Measurements from ENCODE around the gene MET. TPM values are rescaled to one million over a fixed set of nuclear protein-coding genes. Genes with fewer than 3 reads are reported as not detected.

Gene MET
- total RNA-seq, 2 experiments from 2014 or later: not detected

- no peak for DNase-seq
- Mint-ChIP-seq H3K27me3 (ENCODE audit: low read depth) (peaks cover 4% of the 10 kb centered on the region), H3K4me3 (no peak overlapping the region), H3K36me3 (ENCODE audit: low read depth) (no peaks in the 10 kb centered on the region), H3K4me1 (ENCODE audit: low read depth) (no peaks in the 10 kb centered on the region), H3K9me3 (ENCODE audit: insufficient read depth) (no peaks in the 10 kb centered on the region), H3K27ac (no peak overlapping the region)
- ChIA-PET POLR2A (no interaction called here), CTCF (no interaction called here)
- ATAC-seq: no peak
Measured at GRCh38 chr7:116776610-116777289, 104.8 kb downstream of the MET start.

- H3K4me1 Mint-ChIP-seq (ENCODE audit: low read depth): no peaks in the 10 kb centered on the region
- no peak overlapping the region for H3K27ac Mint-ChIP-seq
- no peaks in the 10 kb centered on the region for H3K36me3 Mint-ChIP-seq (ENCODE audit: low read depth)
- DNase-seq: no peak
- peaks cover 7% of the 10 kb centered on the region for H3K27me3 Mint-ChIP-seq (ENCODE audit: low read depth)
- no peak overlapping the region for H3K4me3 Mint-ChIP-seq
- ChIA-PET CTCF (no interaction called here), POLR2A (no interaction called here)
- no peaks in the 10 kb centered on the region for H3K9me3 Mint-ChIP-seq (ENCODE audit: insufficient read depth)
- ATAC-seq: no peak
Measured at GRCh38 chr7:116777651-116778281, 105.8 kb downstream of the MET start.

GRCh38 chr7:116779216-116779615 lies 107.2 kb downstream of the MET start:
- ChIA-PET POLR2A (no interaction called here), CTCF (no interaction called here)
- Mint-ChIP-seq H3K27ac (no peak overlapping the region), H3K9me3 (ENCODE audit: insufficient read depth) (no peaks in the 10 kb centered on the region), H3K27me3 (ENCODE audit: low read depth) (peaks cover 4% of the 10 kb centered on the region), H3K36me3 (ENCODE audit: low read depth) (no peaks in the 10 kb centered on the region), H3K4me3 (no peak overlapping the region), H3K4me1 (ENCODE audit: low read depth) (no peaks in the 10 kb centered on the region)
- DNase-seq: no peak
- ATAC-seq: no peak

GRCh38 chr7:116779931-116780330 lies 107.9 kb downstream of the MET start:
- no peak overlapping the region for H3K4me3 Mint-ChIP-seq
- ATAC-seq: no peak
- no peak for DNase-seq
- ChIA-PET POLR2A (no interaction called here), CTCF (interaction anchor here (1.3 kb wide), 1 partner anchor 23 kb away, joined by 3 read pairs; no protein-coding TSS in a partner anchor)
- no peaks in the 10 kb centered on the region for H3K36me3 Mint-ChIP-seq (ENCODE audit: low read depth)
- H3K4me1 Mint-ChIP-seq (ENCODE audit: low read depth): no peaks in the 10 kb centered on the region
- peaks cover 4% of the 10 kb centered on the region for H3K27me3 Mint-ChIP-seq (ENCODE audit: low read depth)
- H3K9me3 Mint-ChIP-seq (ENCODE audit: insufficient read depth): no peaks in the 10 kb centered on the region
- no peak overlapping the region for H3K27ac Mint-ChIP-seq

GRCh38 chr7:116780521-116780920 lies 108.5 kb downstream of the MET start:
- CTCF ChIA-PET: interaction anchor here (1.3 kb wide), 1 partner anchor 23 kb away, joined by 3 read pairs; no protein-coding TSS in a partner anchor
- ATAC-seq (no peak), DNase-seq (no peak)
- POLR2A ChIA-PET: no interaction called here
- Mint-ChIP-seq H3K4me1 (ENCODE audit: low read depth) (no peaks in the 10 kb centered on the region), H3K36me3 (ENCODE audit: low read depth) (no peaks in the 10 kb centered on the region), H3K27ac (no peak overlapping the region), H3K9me3 (ENCODE audit: insufficient read depth) (no peaks in the 10 kb centered on the region), H3K4me3 (no peak overlapping the region), H3K27me3 (ENCODE audit: low read depth) (peaks cover 4% of the 10 kb centered on the region)

GRCh38 chr7:116780966-116781365 lies 109.0 kb downstream of the MET start:
- ATAC-seq (no peak), DNase-seq (no peak)
- Mint-ChIP-seq H3K4me1 (ENCODE audit: low read depth) (no peaks in the 10 kb centered on the region), H3K27ac (no peak overlapping the region), H3K9me3 (ENCODE audit: insufficient read depth) (no peaks in the 10 kb centered on the region), H3K27me3 (ENCODE audit: low read depth) (peaks cover 4% of the 10 kb centered on the region), H3K4me3 (no peak overlapping the region), H3K36me3 (ENCODE audit: low read depth) (no peaks in the 10 kb centered on the region)
- ChIA-PET POLR2A (no interaction called here), CTCF (interaction anchor here (1.3 kb wide), 1 partner anchor 22 kb away, joined by 3 read pairs; no protein-coding TSS in a partner anchor)

DNA sequence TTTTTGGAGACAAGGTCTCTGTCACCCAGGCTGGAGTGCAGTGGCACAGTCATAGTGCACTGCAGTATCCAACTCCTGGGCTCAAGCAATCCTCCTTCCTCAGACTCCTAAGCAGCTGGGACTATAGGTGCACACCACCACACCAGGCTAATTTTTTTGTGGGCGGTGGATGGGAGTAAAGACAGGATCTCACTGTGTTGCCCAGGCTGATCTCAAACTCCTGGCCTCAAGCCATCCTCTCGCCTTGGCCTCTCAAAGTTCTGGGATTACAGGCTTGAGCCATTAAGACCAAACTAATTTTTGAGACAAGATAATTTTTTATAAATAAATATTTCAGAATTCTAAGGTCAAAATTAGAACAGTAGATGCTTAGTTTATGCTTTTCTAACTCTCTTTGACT lies 109.6 kb downstream of the MET start:
- H3K4me1 Mint-ChIP-seq (ENCODE audit: low read depth): no peaks in the 10 kb centered on the region
- no peak for ATAC-seq
- no peaks in the 10 kb centered on the region for H3K36me3 Mint-ChIP-seq (ENCODE audit: low read depth)
- no peak overlapping the region for H3K27ac Mint-ChIP-seq
- no peak overlapping the region for H3K4me3 Mint-ChIP-seq
- POLR2A ChIA-PET: no interaction called here
- H3K9me3 Mint-ChIP-seq (ENCODE audit: insufficient read depth): no peaks in the 10 kb centered on the region
- H3K27me3 Mint-ChIP-seq (ENCODE audit: low read depth): peaks cover 4% of the 10 kb centered on the region
- no peak for DNase-seq
- CTCF ChIA-PET: no interaction called here

DNA sequence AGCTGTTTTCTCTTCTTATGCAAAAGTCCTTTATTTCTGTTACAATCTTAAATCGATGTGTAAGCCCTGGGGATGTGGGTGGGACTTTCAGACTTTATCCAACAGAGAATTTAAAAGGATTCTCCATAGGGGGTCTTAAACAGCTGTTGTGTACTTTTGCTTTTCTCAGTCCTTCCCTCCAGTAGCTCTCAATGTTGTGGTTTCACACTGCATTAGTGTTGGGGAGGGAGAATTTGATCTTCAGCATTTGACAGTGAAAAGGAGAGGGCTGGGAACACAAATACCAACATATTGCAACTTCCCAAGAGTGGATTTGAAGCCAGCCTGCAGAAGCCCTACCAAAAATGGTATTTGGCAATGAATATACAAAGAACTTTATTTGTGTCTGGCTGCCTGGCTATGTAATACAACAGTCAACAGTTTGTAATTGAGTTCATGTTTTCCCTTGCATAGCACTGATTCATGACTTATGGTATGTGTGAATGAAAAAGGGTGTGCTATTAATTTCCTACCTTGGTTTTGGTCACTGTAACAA lies 110.2 kb downstream of the MET start:
- no peak for DNase-seq
- Mint-ChIP-seq H3K27ac (no peak overlapping the region), H3K4me3 (no peak overlapping the region), H3K4me1 (ENCODE audit: low read depth) (no peaks in the 10 kb centered on the region), H3K36me3 (ENCODE audit: low read depth) (no peaks in the 10 kb centered on the region), H3K27me3 (ENCODE audit: low read depth) (peaks cover 4% of the 10 kb centered on the region), H3K9me3 (ENCODE audit: insufficient read depth) (no peaks in the 10 kb centered on the region)
- ChIA-PET POLR2A (no interaction called here), CTCF (no interaction called here)
- ATAC-seq: no peak

GRCh38 chr7:116783666-116784318 lies 111.8 kb downstream of the MET start:
- Mint-ChIP-seq H3K27ac (no peak overlapping the region), H3K9me3 (ENCODE audit: insufficient read depth) (no peaks in the 10 kb centered on the region), H3K4me3 (no peak overlapping the region), H3K4me1 (ENCODE audit: low read depth) (no peaks in the 10 kb centered on the region), H3K27me3 (ENCODE audit: low read depth) (peaks cover 5% of the 10 kb centered on the region), H3K36me3 (ENCODE audit: low read depth) (no peaks in the 10 kb centered on the region)
- ChIA-PET POLR2A (no interaction called here), CTCF (no interaction called here)
- DNase-seq (no peak), ATAC-seq (no peak)

DNA sequence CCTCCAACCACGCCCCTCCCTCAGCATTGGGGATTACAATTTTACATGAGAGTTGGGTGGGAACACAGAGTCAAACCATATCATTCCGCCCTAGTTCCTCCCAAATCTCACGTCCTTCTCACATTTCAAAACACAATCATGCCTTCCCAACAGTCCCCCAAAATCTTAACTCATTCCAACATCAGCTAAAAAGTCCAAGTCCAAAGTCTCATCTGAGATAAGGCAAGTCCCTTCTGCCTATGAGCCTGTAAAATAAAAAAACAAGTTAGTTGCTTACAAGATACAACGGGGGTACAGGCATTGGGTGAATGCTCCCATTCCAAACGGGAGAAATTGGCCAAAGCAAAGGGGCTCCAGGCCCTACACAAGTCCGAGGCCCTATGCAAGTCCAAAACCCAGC lies 112.7 kb downstream of the MET start:
- ChIA-PET POLR2A (no interaction called here), CTCF (no interaction called here)
- Mint-ChIP-seq H3K27me3 (ENCODE audit: low read depth) (peaks cover 5% of the 10 kb centered on the region), H3K36me3 (ENCODE audit: low read depth) (no peaks in the 10 kb centered on the region), H3K27ac (no peak overlapping the region), H3K4me3 (no peak overlapping the region), H3K9me3 (ENCODE audit: insufficient read depth) (no peaks in the 10 kb centered on the region), H3K4me1 (ENCODE audit: low read depth) (no peaks in the 10 kb centered on the region)
- DNase-seq (no peak), ATAC-seq (no peak)

DNA sequence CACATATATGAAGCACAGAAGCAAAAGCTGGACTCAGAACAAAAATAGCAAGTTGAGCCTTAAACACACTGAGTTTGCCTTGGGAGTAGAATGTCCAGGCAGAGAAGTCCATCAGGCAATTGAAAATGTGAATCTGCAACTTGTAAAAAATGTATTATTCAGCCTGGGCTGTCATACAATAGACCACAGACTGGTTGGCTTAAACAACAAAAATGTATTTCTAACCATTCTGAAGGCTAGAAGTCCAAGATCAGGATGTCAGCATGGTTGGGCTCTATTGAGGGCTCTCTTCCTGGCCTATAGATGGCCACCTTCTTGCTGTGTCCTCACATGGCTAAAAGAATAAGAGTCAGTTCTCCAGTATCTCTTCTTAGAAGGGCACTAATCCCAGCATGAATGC lies 113.8 kb downstream of the MET start:
- H3K27me3 Mint-ChIP-seq (ENCODE audit: low read depth): peaks cover 11% of the 10 kb centered on the region
- CTCF ChIA-PET: interaction anchor here (1.4 to 1.8 kb wide), 3 partner anchors 14 to 194 kb away, joined by 3 to 20 read pairs (median 5); no protein-coding TSS in a partner anchor

DNA sequence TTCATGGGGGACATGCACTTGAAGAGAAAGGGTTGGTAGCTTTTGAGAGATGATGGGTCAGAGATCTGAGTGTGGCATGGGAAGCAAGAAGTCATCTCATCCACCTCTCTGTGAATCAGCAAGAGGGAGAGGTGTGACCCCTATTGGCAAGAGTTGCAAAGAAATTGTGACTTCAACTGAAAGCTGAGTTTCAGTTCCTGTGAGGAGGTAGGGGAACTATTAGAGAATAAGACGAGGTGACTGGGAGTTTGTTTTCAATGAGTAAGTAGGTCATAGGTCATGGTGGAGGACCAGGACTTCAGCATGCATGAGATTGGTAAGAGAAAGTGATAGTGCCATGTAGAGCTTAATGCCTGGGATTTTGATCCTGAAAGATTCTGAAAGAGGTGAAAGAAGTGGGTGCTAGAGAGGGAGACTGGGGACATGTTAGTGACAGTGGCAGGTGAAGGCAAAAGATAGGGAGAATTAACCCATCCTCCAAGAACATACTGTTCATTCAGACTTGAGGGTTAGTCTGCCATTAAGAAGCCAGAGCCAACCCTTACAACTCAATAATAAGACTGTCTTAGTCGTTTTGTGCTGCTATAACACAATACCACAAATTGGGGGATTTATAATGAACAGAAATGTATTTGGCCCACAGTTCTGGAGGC lies 114.9 kb downstream of the MET start:
- H3K9me3 Mint-ChIP-seq (ENCODE audit: insufficient read depth): no peaks in the 10 kb centered on the region
- peak; percentile 21 for DNase-seq
- CTCF ChIA-PET: interaction anchor here (0.7 to 1.8 kb wide), 6 partner anchors 15 to 195 kb away, joined by 3 to 20 read pairs (median 4); partner anchors contain the start of gene MET
- no peak overlapping the region for H3K27ac Mint-ChIP-seq
- peaks cover 11% of the 10 kb centered on the region for H3K27me3 Mint-ChIP-seq (ENCODE audit: low read depth)
- H3K4me3 Mint-ChIP-seq: no peak overlapping the region
- no peaks in the 10 kb centered on the region for H3K36me3 Mint-ChIP-seq (ENCODE audit: low read depth)
- no peak for ATAC-seq
- H3K4me1 Mint-ChIP-seq (ENCODE audit: low read depth): no peaks in the 10 kb centered on the region
- POLR2A ChIA-PET: no interaction called here

More for the DNA sequence above, 113.8 kb downstream of the MET start:
- no peaks in the 10 kb centered on the region for H3K36me3 Mint-ChIP-seq (ENCODE audit: low read depth)
- DNase-seq: no peak
- no peaks in the 10 kb centered on the region for H3K4me1 Mint-ChIP-seq (ENCODE audit: low read depth)
- H3K4me3 Mint-ChIP-seq: no peak overlapping the region
- no peak for ATAC-seq
- H3K9me3 Mint-ChIP-seq (ENCODE audit: insufficient read depth): no peaks in the 10 kb centered on the region
- no peak overlapping the region for H3K27ac Mint-ChIP-seq
- POLR2A ChIA-PET: no interaction called here
